GM12878 (cell line): ENCODE results near the gene P4HA1. TPM values are rescaled to one million over a fixed set of nuclear protein-coding genes. Genes with fewer than 3 reads are reported as not detected.

ENCODE experiments used
- ATAC-seq: fragments of 200-7000 bp; cut with Tn5 transposase; 3 replicates; pipeline ENCODE4 v1.9.1; 2020; ENCODE audit warnings: mild to moderate bottlenecking, moderate library complexity
- BruUV-seq: library from RNA; stranded (reverse); fragments of 400-500 nt; replicated peaks from 2 replicates; lab custom pipeline; 2021; lab: Mats Ljungman, UMichigan
- CTCF ChIA-PET: fragments of 300-600 bp; sonication (Branson Sonifier 250); formaldehyde crosslinking; extraction: SDS; loops from one replicate; lab custom pipeline; 2021; ENCODE audit warnings: inconsistent platforms; lab: Yijun Ruan, JAX
- POLR2A ChIA-PET: fragments of 350-600 bp; formaldehyde crosslinking; extraction: SDS; loops from one replicate; lab custom pipeline; 2021; ENCODE audit warnings: inconsistent platforms; lab: Charles Lee
- RAD21 ChIA-PET: fragments of 300-600 bp; sonication (Branson Sonifier 250); formaldehyde crosslinking; loops from one replicate; lab custom pipeline; 2023; ENCODE audit warnings: antibody characterized with exemption; ENCODE audit not compliant: unreplicated experiment; lab: Charles Lee
- SMC1A ChIA-PET: fragments of 300-600 bp; sonication (Branson Sonifier 250); formaldehyde crosslinking; loops from one replicate; lab custom pipeline; 2023; ENCODE audit not compliant: unreplicated experiment, uncharacterized antibody; lab: Charles Lee
- DNase-seq: peaks from one replicate; pipeline ENCODE4 v3.0.0-alpha.2; 2011; ENCODE audit warnings: low read depth, low spot score
- FAIRE-seq: peaks from 3 replicates; lab custom pipeline; 2011; peaks lifted over from hg19 to GRCh38; lab: Jason Lieb, UNC
- H2AFZ ChIP-seq: 2 replicates; pipeline ENCODE4 v1.6.0; 2011; ENCODE audit warnings: low read depth, low read length, control low read depth; ENCODE audit not compliant: control insufficient read depth
- H3K27ac ChIP-seq: 2 replicates; pipeline ENCODE4 v1.5.1; 2011; ENCODE audit warnings: control low read depth; ENCODE audit not compliant: control insufficient read depth, insufficient read depth
- H3K27me3 ChIP-seq, 2 experiments: replicated peaks in 1 of 2; 2 replicates each; pipeline versions ENCODE4 v1.6.0 to v1.6.1; 2011; ENCODE audit warnings: low read length in 1 of 2; ENCODE audit not compliant: control insufficient read depth in 2 of 2, insufficient read depth in 2 of 2
- H3K36me3 ChIP-seq, 2 experiments: 2 replicates each; pipeline ENCODE4 v1.5.1; 2011; ENCODE audit warnings: low read length in 1 of 2; ENCODE audit not compliant: control insufficient read depth in 2 of 2, insufficient read depth in 2 of 2
- H3K4me1 ChIP-seq: 2 replicates; pipeline ENCODE4 v1.6.1; 2011; ENCODE audit warnings: mild to moderate bottlenecking, low read length, moderate library complexity, mixed read lengths; ENCODE audit not compliant: control insufficient read depth, insufficient read depth
- H3K4me2 ChIP-seq: 2 replicates; pipeline ENCODE4 v1.6.0; 2011; ENCODE audit warnings: control low read depth; ENCODE audit not compliant: control insufficient read depth, insufficient read depth
- H3K4me3 ChIP-seq: fragments of 200-600 bp; sonication (generic); 2 replicates; pipeline ENCODE4 v1.5.1; 2016
- H3K79me2 ChIP-seq: 2 replicates; pipeline ENCODE4 v1.6.0; 2011; ENCODE audit warnings: low read length; ENCODE audit not compliant: control insufficient read depth, insufficient read depth
- H3K9ac ChIP-seq: 2 replicates; pipeline ENCODE4 v1.8.0; 2011; ENCODE audit warnings: low read length, control low read depth, mixed read lengths; ENCODE audit not compliant: control insufficient read depth, insufficient read depth
- H3K9me3 ChIP-seq: replicated peaks from 3 replicates; pipeline ENCODE4 v1.5.1; 2011; ENCODE audit warnings: mild to moderate bottlenecking, low read length; ENCODE audit not compliant: control insufficient read depth, insufficient read depth
- H4K20me1 ChIP-seq: 2 replicates; pipeline ENCODE4 v1.6.0; 2011; ENCODE audit not compliant: control insufficient read depth, insufficient read depth
- ATF7 ChIP-seq: fragments of 450-650 bp; IDR thresholded peaks from 2 replicates; pipeline ENCODE4 v1.6.1; 2016; ENCODE audit warnings: low read depth, mild to moderate bottlenecking
- CHD2 ChIP-seq: IDR thresholded peaks from 2 replicates; pipeline ENCODE4 v1.6.1; 2011; ENCODE audit warnings: low read depth, low read length, improper control_type of control experiment, borderline replicate concordance
- CHD4 ChIP-seq: fragments of 200-600 bp; sonication (generic); IDR thresholded peaks from 2 replicates; pipeline ENCODE4 v1.6.1; 2016; ENCODE audit warnings: mild to moderate bottlenecking
- CUX1 ChIP-seq: IDR thresholded peaks from 2 replicates; pipeline ENCODE4 v1.6.1; 2012; ENCODE audit warnings: improper control_type of control experiment, low read depth, low read length; ENCODE audit not compliant: insufficient replicate concordance
- EZH2 ChIP-seq: IDR thresholded peaks from 2 replicates; pipeline ENCODE4 v1.6.1; 2012; ENCODE audit warnings: low read depth, mild to moderate bottlenecking, control low read depth, inconsistent platforms, low read length, borderline replicate concordance; ENCODE audit not compliant: control insufficient read depth
- NFYB ChIP-seq: IDR thresholded peaks from 2 replicates; pipeline ENCODE4 v1.6.1; 2011; ENCODE audit warnings: low read depth, mild to moderate bottlenecking, low read length, improper control_type of control experiment, moderate library complexity; ENCODE audit not compliant: insufficient read depth
- NR2C1 ChIP-seq: fragments of 450-650 bp; IDR thresholded peaks from 2 replicates; pipeline ENCODE4 v1.6.1; 2017; ENCODE audit warnings: antibody characterized with exemption, mild to moderate bottlenecking, moderate library complexity
- PML ChIP-seq: IDR thresholded peaks from 2 replicates; pipeline ENCODE4 v1.6.1; 2012; ENCODE audit warnings: low read length, inconsistent platforms
- POU2F2 ChIP-seq: IDR thresholded peaks from 3 replicates; pipeline ENCODE4 v1.6.1; 2011; ENCODE audit warnings: low read depth, mild to moderate bottlenecking, low read length, borderline replicate concordance
- RAD51 ChIP-seq: fragments of 450-650 bp; IDR thresholded peaks from 2 replicates; pipeline ENCODE4 v1.6.1; 2016; ENCODE audit warnings: moderate library complexity, mild to moderate bottlenecking, inconsistent platforms
- SIX5 ChIP-seq: IDR thresholded peaks from 2 replicates; pipeline ENCODE4 v1.6.1; 2011; ENCODE audit warnings: mild to moderate bottlenecking, low read depth, low read length, moderate library complexity; ENCODE audit not compliant: severe bottlenecking
- SPI1 ChIP-seq: IDR thresholded peaks from 2 replicates; pipeline ENCODE4 v1.6.1; 2011; ENCODE audit warnings: low read depth, mild to moderate bottlenecking, low read length, moderate library complexity, borderline replicate concordance; ENCODE audit not compliant: insufficient read depth
- SRF ChIP-seq, 2 experiments: IDR thresholded peaks; 2 replicates each; pipeline ENCODE4 v1.6.1; 2011; ENCODE audit warnings: low read depth in 2 of 2, low read length in 2 of 2, mild to moderate bottlenecking in 1 of 2, moderate library complexity in 1 of 2
- TCF3 ChIP-seq: IDR thresholded peaks from 2 replicates; pipeline ENCODE4 v1.6.1; 2012; ENCODE audit warnings: low read depth, mild to moderate bottlenecking, low read length, borderline replicate concordance; ENCODE audit not compliant: insufficient read depth
- ZNF622 ChIP-seq: fragments of 450-650 bp; IDR thresholded peaks from 2 replicates; pipeline ENCODE4 v1.6.1; 2017; ENCODE audit warnings: mild to moderate bottlenecking, inconsistent platforms
- in situ Hi-C: fragments of 300-500 bp; cut with MboI; formaldehyde crosslinking; loops from 9 replicates; pipeline ENCODE4 v1.14.3; 2018; ENCODE audit warnings: mixed read lengths
- intact Hi-C: fragments of 100-400 bp; cut with micrococcal nuclease; formaldehyde crosslinking; loops from one replicate; pipeline ENCODE4 v1.14.2; 2022; ENCODE audit not compliant: unreplicated experiment
- polyA plus RNA-seq, 11 experiments: library from polyadenylated mRNA; depleted of rRNA in 4 of 11; unstranded in 6 of 11; stranded (reverse) in 5 of 11; fragments of >200 nt; fragmentation: Nextera tagmentation in 4 of 11; fragmentation: Illumina TruSeq in 1 of 11; extraction: Ambion mirVana in 4 of 11; extraction: Trizol in 1 of 11; gene quantifications; 1 replicate in 1 of 11; 2 replicates in 10 of 11; pipeline versions ENCODE4 v1.2.1 to v1.2.3, GENCODE V29; 2011 to 2016; ENCODE audit warnings: inconsistent platforms in 2 of 11, missing spikeins in 2 of 11, low read depth in 1 of 11
- total RNA-seq, 4 experiments: library from RNA; depleted of rRNA in 3 of 4; stranded (reverse); fragments of >200 nt in 3 of 4; fragmentation: Illumina TruSeq in 1 of 4; extraction: Trizol in 1 of 4; gene quantifications; 2 replicates each; pipeline versions ENCODE4 v1.2.1 to v1.2.3, GENCODE V29; 2013 to 2021
- TF ChIP-seq, protein P1 (sequence below): fragments of 450-650 bp; IDR thresholded peaks from 2 replicates; pipeline ENCODE4 v1.6.1; 2016; ENCODE audit warnings: mild to moderate bottlenecking

The P4HA1 gene
- total and polyA plus RNA-seq, 10 of the 15 experiments (the other 5 are each of a cell fraction or from before 2014, with no cell fraction given) = 15.0 to 160 (median 24.1) TPM

DNA sequence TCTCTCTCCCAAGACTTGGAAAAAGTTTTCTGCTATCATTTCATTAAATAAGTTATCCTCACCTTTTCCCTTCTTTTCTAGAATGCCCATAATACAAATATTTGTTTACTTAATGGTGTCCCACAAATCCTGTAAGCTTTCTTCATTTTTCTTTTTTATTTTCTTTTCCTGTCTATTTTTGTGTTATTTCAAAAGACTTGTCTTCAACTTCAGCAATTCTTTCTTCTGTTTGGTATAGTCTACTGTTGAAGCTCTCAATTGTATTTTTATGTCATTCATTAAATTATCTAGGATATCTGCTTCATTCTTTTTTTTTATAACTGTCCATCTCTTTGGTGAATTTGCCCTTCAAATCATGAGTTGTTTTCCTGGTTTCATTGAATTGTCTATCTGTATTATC is 117.0 kb downstream of the P4HA1 start:
- no TSS peak for BruUV-seq
- CTCF ChIA-PET = no interaction called here
- H3K36me3 ChIP-seq = no peaks in the 10 kb centered on the region
- no peak overlapping the region for H3K4me3 ChIP-seq
- in situ Hi-C loops = no loop called here
- H3K9me3 ChIP-seq = peaks cover 2% of the 10 kb centered on the region
- RAD21 ChIA-PET = no interaction called here
- H3K27me3 ChIP-seq = no peaks in the 10 kb centered on the region
- DNase-seq (no peak), ATAC-seq (no peak), FAIRE-seq (no peak)
- no peaks in the 10 kb centered on the region for H4K20me1 ChIP-seq
- SMC1A ChIA-PET = interaction anchor here (0.7 kb wide), 1 partner anchor 23 kb away, joined by 3 read pairs; no protein-coding TSS in a partner anchor
- no peak overlapping the region for H3K4me2 ChIP-seq
- no peak overlapping the region for H3K27ac ChIP-seq
- H3K79me2 ChIP-seq = no peaks in the 10 kb centered on the region
- POLR2A ChIA-PET = interaction anchor here (0.6 kb wide), 1 partner anchor 8 kb away, joined by 5 read pairs; no protein-coding TSS in a partner anchor
- intact Hi-C loops = no loop called here
- no peak overlapping the region for H2AFZ ChIP-seq
- no peaks in the 10 kb centered on the region for H3K4me1 ChIP-seq
- H3K9ac ChIP-seq = no peak overlapping the region
- no peak for TF ChIP-seq ZNF622
- no peak for TF ChIP-seq CHD2
- TF ChIP-seq SRF (IDR thresholded peaks at IDR 0.05; ENCODE audit: low read depth in 2 of 2, low read length in 2 of 2) = no peak
- no peak for TF ChIP-seq CUX1
- no peak for TF ChIP-seq ATF7
- no peak for TF ChIP-seq NFYB
- no peak for TF ChIP-seq POU2F2
- TF ChIP-seq, protein P1, sequence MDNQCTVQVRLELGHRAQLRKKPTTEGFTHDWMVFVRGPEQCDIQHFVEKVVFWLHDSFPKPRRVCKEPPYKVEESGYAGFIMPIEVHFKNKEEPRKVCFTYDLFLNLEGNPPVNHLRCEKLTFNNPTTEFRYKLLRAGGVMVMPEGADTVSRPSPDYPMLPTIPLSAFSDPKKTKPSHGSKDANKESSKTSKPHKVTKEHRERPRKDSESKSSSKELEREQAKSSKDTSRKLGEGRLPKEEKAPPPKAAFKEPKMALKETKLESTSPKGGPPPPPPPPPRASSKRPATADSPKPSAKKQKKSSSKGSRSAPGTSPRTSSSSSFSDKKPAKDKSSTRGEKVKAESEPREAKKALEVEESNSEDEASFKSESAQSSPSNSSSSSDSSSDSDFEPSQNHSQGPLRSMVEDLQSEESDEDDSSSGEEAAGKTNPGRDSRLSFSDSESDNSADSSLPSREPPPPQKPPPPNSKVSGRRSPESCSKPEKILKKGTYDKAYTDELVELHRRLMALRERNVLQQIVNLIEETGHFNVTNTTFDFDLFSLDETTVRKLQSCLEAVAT = no peak
- TF ChIP-seq EZH2 = no peak
- no peak for TF ChIP-seq RAD51
- no peak for TF ChIP-seq CHD4
- no peak for TF ChIP-seq SPI1
- no peak for TF ChIP-seq NR2C1
- TF ChIP-seq SIX5 = no peak
- no peak for TF ChIP-seq PML
- TF ChIP-seq TCF3 = no peak
